ENCODE results near the gene FREM1. TPM values are rescaled to one million over a fixed set of nuclear protein-coding genes. Genes with fewer than 3 reads are reported as not detected.
A peak's percentile ranks its signal among the peaks of the same experiment; 100 is the strongest.

Gene FREM1
- total RNA-seq, 1 donor from 2014 or later: 57.5 TPM

DNA sequence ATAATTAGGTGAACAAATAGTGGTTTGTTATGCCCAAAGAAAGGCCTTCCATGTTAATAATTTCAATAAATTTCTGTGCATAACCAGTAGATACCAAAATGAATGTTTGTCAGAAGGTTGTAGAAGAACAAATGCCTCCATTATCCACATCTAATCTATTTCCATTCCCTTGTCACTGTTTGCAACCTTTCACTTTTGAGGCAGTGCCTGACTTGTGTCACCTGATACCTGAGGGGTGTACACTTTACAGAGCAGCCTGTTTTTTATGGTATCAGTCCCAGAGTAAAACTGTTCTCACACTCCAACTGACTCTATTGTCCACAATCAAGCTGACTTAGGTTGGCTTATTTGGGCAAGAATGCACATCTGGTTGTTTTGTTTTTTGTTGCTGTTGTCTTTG lies 40.1 kb downstream of the FREM1 start:
- DNase-seq (ENCODE audit: low read depth, low spot score): no peak
- peaks cover 9% of the 10 kb centered on the region for H3K9me3 Mint-ChIP-seq
- peak overlapping the region; percentile 99 for H3K27ac Mint-ChIP-seq (ENCODE audit: unreplicated experiment)
- TF ChIP-seq, protein P1, sequence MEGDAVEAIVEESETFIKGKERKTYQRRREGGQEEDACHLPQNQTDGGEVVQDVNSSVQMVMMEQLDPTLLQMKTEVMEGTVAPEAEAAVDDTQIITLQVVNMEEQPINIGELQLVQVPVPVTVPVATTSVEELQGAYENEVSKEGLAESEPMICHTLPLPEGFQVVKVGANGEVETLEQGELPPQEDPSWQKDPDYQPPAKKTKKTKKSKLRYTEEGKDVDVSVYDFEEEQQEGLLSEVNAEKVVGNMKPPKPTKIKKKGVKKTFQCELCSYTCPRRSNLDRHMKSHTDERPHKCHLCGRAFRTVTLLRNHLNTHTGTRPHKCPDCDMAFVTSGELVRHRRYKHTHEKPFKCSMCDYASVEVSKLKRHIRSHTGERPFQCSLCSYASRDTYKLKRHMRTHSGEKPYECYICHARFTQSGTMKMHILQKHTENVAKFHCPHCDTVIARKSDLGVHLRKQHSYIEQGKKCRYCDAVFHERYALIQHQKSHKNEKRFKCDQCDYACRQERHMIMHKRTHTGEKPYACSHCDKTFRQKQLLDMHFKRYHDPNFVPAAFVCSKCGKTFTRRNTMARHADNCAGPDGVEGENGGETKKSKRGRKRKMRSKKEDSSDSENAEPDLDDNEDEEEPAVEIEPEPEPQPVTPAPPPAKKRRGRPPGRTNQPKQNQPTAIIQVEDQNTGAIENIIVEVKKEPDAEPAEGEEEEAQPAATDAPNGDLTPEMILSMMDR (conservative IDR thresholded peaks at IDR 0.05): no peak
- H3K4me3 Mint-ChIP-seq: peak overlapping the region; percentile 95
- no peaks in the 10 kb centered on the region for H3K27me3 Mint-ChIP-seq (ENCODE audit: low read depth)
- H3K36me3 Mint-ChIP-seq (ENCODE audit: low read depth): peaks cover 16% of the 10 kb centered on the region
- peaks cover 52% of the 10 kb centered on the region for H3K4me1 Mint-ChIP-seq

DNA sequence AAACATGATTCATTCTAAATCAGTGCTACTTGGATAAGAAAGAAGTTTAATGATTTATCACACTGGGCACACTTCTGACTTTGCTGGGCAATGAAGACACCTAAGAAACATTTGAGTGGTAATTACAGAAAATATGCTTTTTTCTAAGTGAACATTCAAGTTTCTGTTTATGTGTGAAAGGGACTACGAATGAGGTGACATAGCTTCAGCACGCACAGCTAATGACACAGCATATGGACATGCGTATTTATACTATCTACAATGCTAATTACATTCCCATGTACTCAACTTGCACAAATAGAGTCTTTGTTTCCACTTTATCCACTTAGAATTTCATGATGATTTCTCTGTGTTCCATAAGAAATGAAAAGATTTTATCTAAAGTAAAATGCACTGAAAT lies 40.6 kb downstream of the FREM1 start:
- Mint-ChIP-seq H3K4me3 (peak overlapping the region; percentile 95), H3K27ac (ENCODE audit: unreplicated experiment) (peak overlapping the region; percentile 99), H3K27me3 (ENCODE audit: low read depth) (no peaks in the 10 kb centered on the region), H3K36me3 (ENCODE audit: low read depth) (peaks cover 13% of the 10 kb centered on the region), H3K9me3 (peaks cover 7% of the 10 kb centered on the region), H3K4me1 (peaks cover 56% of the 10 kb centered on the region)
- DNase-seq (ENCODE audit: low read depth, low spot score): no peak
- TF ChIP-seq, protein P1 (conservative IDR thresholded peaks at IDR 0.05): no peak

DNA sequence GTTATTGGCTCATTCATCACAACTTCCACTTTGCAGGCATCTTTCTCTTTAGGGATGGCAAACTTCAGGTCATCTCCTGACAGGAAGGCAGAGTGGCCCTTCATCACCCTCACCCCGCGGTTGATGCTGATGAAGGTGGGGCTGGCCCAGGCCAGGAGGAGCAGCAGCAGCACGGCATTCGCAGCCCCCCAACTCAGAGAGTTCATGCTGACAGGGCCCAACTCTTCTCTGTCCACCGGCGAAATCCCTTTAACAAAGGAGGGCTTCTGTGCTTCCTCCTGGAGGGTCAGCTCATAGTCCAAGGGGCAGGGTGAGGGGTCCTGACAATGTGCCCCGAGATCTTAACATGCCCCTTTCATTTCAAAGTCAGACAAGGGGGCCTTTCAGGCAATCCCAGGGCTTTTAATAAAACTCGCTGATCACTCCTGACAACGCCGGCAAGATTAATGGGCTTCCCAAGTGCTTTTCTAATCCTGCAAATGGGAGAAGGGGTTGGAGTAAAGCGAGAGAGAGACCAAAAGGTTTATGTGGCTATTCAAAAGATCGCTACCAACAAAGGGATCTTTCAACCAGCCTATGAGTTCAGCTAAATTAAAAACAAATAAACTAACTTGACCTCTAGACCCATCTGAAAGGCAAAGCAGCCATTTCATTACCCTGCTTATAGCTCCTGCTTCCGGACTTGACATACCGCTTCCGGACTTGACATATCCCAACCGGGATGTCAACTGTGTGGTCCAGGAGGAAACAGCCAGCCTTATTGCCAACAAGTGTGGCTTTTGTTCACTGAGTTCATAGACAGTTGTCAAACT lies 41.2 kb downstream of the FREM1 start:
- H3K4me1 Mint-ChIP-seq: peaks cover 63% of the 10 kb centered on the region
- DNase-seq (ENCODE audit: low read depth, low spot score): peak; percentile 63
- H3K36me3 Mint-ChIP-seq (ENCODE audit: low read depth): peaks cover 15% of the 10 kb centered on the region
- H3K27me3 Mint-ChIP-seq (ENCODE audit: low read depth): no peaks in the 10 kb centered on the region
- TF ChIP-seq, protein P1 (conservative IDR thresholded peaks at IDR 0.05): no peak
- peak overlapping the region; percentile 95 for H3K4me3 Mint-ChIP-seq
- peak overlapping the region; percentile 99 for H3K27ac Mint-ChIP-seq (ENCODE audit: unreplicated experiment)
- peaks cover 7% of the 10 kb centered on the region for H3K9me3 Mint-ChIP-seq

DNA sequence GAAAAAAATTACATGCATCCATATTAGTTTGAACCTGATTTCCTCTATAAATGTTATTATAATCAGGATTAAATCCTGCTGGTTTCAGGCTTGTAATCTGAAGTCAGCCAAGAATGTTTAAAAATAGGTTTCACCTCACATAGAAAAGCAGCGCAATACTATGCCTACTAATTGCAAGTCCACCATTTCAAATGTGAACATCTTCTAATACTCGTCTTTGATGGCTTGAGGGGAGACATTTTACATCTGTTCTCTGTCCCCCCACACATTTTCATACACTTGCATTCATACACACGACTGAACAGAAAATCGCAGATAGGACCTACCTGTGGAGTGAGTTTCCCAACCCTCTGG lies 41.8 kb downstream of the FREM1 start:
- H3K27ac Mint-ChIP-seq (ENCODE audit: unreplicated experiment): peak overlapping the region; percentile 97

DNA sequence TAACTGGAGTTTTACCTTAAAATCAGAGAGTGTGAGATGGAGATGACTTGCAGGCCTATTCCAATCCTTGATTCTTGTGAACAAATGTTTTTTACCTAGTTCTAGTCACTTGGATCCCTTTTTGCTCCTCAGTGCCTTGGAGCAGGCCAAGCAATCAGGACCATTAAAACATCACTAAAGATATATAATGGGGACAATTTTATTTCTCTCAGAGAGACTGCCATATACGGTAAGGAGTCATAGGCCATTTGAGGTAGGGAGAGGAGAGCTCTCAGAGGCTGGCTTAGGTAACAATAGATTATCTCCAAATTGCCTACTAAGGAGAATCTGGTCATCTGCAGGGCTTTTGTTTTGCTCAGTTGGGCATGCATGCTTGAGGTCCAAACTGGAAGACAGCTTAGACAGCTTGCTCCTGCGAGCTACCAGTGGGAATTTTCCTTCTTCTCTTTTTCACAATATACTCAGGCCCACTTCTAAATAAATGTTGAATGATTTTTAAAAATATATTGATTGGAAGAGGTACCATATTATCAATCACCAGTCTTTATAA lies 44.0 kb downstream of the FREM1 start:
- H3K4me1 Mint-ChIP-seq: peaks cover 70% of the 10 kb centered on the region
- TF ChIP-seq, protein P1 (conservative IDR thresholded peaks at IDR 0.05): no peak
- DNase-seq (ENCODE audit: low read depth, low spot score): no peak
- peak overlapping the region; percentile 95 for H3K4me3 Mint-ChIP-seq
- no peaks in the 10 kb centered on the region for H3K27me3 Mint-ChIP-seq (ENCODE audit: low read depth)
- H3K9me3 Mint-ChIP-seq: peaks cover 12% of the 10 kb centered on the region
- H3K36me3 Mint-ChIP-seq (ENCODE audit: low read depth): peaks cover 25% of the 10 kb centered on the region
- peak overlapping the region; percentile 76 for H3K27ac Mint-ChIP-seq (ENCODE audit: unreplicated experiment)

More for the DNA sequence above, 41.8 kb downstream of the FREM1 start:
- Mint-ChIP-seq H3K27me3 (ENCODE audit: low read depth) (no peaks in the 10 kb centered on the region), H3K9me3 (peaks cover 8% of the 10 kb centered on the region), H3K36me3 (ENCODE audit: low read depth) (peaks cover 15% of the 10 kb centered on the region), H3K4me3 (peak overlapping the region; percentile 95), H3K4me1 (peaks cover 68% of the 10 kb centered on the region)
- TF ChIP-seq, protein P1 (conservative IDR thresholded peaks at IDR 0.05): no peak
- no peak for DNase-seq (ENCODE audit: low read depth, low spot score)

Data from neural crest cell (in vitro differentiated cells).